Activated naive CD4-positive, alpha-beta T cell treated with anti-CD3 and anti-CD28 coated beads, Interleukin-2, amount 10 ng/mL, durations not matched to agents 7 days and 5 days (primary cell): ENCODE results near the gene TMSB10.
"Not testable (repeated sequence)": the region's sequence is repeated elsewhere in the genome, so short reads cannot be mapped to it uniquely, and the experiment has no call there.

Source experiments
- CTCF ChIA-PET: fragments of 350-600 bp; sonication (Branson Sonifier 250); formaldehyde crosslinking; loops from one replicate; lab custom pipeline; 2021; ENCODE audit warnings: antibody characterized with exemption; lab: Charles Lee
- DNase-seq: peaks from one replicate; pipeline ENCODE4 v3.0.0-alpha.2; 2020
- H3K27ac Mint-ChIP-seq: one replicate; pipeline ENCODE4 v1.8.0; 2021; ENCODE audit warnings: mild to moderate bottlenecking, moderate library complexity, mixed read lengths
- H3K27me3 Mint-ChIP-seq: one replicate; pipeline ENCODE4 v1.8.0; 2021; ENCODE audit warnings: mild to moderate bottlenecking, mixed read lengths
- H3K36me3 Mint-ChIP-seq: one replicate; pipeline ENCODE4 v1.8.0; 2021; ENCODE audit warnings: mixed read lengths
- H3K4me1 Mint-ChIP-seq: one replicate; pipeline ENCODE4 v1.8.0; 2021; ENCODE audit warnings: mixed read lengths
- H3K4me3 Mint-ChIP-seq: one replicate; pipeline ENCODE4 v1.8.0; 2021; ENCODE audit warnings: mild to moderate bottlenecking, moderate library complexity, mixed read lengths
- H3K9me3 Mint-ChIP-seq: one replicate; pipeline ENCODE4 v1.8.0; 2021; ENCODE audit warnings: mixed read lengths

TMSB10 gene

DNA sequence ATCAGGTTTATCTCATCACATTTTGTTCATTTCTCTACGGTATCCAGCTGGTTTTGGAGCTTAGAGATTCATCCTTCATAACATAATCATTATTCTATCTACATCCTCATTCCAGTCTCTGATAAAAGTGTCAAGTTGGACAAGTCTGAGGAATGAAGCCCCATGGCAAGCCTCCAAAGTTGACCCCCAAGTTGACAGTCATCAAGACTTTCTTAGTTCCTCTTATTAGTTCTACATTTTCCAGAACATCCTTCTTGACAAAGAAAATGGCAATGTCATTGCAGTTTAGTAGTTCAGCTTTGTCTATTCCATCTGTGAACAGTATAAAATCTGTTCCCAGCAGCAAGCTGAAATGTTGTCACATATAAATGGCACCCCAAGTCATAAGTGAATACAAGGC, 4.5 kb upstream of the TMSB10 start:
- Mint-ChIP-seq H3K36me3 (peaks cover 10% of the 10 kb centered on the region), H3K27ac (no peak overlapping the region), H3K4me3 (no peak overlapping the region), H3K9me3 (peaks cover 5% of the 10 kb centered on the region), H3K4me1 (peaks cover 73% of the 10 kb centered on the region), H3K27me3 (peaks cover under 1% of the 10 kb centered on the region)
- CTCF ChIA-PET = interaction anchor here (0.8 to 1.7 kb wide), 2 partner anchors 14 to 25 kb away, joined by 3 to 7 read pairs; no protein-coding TSS in a partner anchor
- DNase-seq = no peak

DNA sequence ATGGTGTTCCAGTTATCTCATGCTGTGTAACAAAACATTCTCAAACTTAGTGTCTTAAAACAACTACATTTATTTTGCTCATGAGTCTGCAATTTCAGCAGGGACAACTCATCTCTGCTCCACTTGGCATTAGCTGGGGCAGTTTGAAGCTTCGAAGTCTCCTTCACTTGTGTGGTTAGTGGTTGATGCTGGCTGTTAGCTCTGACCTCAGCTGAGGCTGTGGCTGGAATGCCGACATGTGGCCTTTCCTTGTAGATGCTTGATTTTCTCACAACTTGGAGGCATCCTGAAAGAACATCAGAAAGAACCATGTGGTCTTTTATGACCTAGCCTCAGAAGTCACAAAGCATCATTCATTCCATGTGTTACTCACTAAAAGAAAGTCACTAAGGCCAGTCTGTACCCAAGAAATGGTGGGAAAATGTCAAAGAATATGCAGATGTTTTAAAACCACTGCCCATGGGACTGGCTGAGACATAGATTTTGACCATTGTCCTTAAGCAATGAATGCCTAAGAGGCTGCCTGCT, 3.8 kb upstream of the TMSB10 start:
- H3K9me3 Mint-ChIP-seq = peaks cover 5% of the 10 kb centered on the region
- DNase-seq = peak; percentile 2
- CTCF ChIA-PET = interaction anchor here (1.7 kb wide), 1 partner anchor 24 kb away, joined by 7 read pairs; no protein-coding TSS in a partner anchor
- no peak overlapping the region for H3K4me3 Mint-ChIP-seq
- no peak overlapping the region for H3K27ac Mint-ChIP-seq
- peaks cover 66% of the 10 kb centered on the region for H3K4me1 Mint-ChIP-seq
- peaks cover 17% of the 10 kb centered on the region for H3K36me3 Mint-ChIP-seq
- H3K27me3 Mint-ChIP-seq = peaks cover 5% of the 10 kb centered on the region

DNA sequence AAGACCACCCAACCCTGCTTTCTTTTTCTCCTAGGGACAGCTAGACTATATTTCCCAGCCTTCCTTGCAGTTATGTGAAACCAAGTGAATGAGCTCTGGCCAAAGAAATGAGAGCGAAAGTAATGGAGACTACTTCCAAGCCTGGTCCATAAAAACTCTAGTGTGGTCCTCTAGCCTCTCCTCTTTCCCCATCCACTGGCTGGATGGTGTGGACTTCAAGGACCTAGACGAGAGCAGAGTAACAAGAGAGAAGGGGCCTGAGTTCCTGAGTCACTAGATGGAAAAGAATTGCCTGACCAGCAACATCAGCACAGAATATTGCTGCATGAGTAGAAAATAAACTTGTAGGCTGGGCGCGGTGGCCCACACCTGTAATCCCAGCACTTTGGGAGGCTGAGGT, 2.9 kb upstream of the TMSB10 start:
- H3K4me1 Mint-ChIP-seq = peaks cover 66% of the 10 kb centered on the region
- DNase-seq = no peak
- CTCF ChIA-PET = interaction anchor here (1.2 to 1.7 kb wide), 2 partner anchors 23 to 24 kb away, joined by 4 to 7 read pairs; no protein-coding TSS in a partner anchor
- H3K4me3 Mint-ChIP-seq = no peak overlapping the region
- peaks cover 5% of the 10 kb centered on the region for H3K27me3 Mint-ChIP-seq
- peaks cover 5% of the 10 kb centered on the region for H3K9me3 Mint-ChIP-seq
- H3K36me3 Mint-ChIP-seq = peaks cover 25% of the 10 kb centered on the region
- H3K27ac Mint-ChIP-seq = no peak overlapping the region

DNA sequence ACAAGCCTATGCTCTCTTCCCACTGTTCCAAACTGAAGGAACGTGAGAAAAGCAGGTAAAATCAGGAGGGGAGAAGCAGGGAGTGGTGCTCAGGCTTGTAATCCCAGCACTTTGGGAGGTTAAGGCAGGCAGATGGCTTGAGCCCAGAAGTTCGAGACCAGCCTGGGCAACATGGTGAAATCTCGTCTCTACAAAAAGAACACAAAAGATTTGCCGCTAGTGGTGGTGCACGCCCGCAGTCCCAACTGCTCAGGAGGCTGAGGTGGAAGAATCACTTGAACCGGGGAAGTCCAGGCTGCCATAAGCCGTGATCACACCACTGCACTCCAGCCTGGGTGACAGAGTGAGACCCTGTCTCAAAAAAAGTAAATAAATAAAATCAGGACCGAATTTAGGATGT, 1.3 kb upstream of the TMSB10 start:
- H3K4me1 Mint-ChIP-seq = peaks cover 66% of the 10 kb centered on the region
- H3K4me3 Mint-ChIP-seq = peak overlapping the region; percentile 84
- H3K9me3 Mint-ChIP-seq = peaks cover 7% of the 10 kb centered on the region
- peaks cover 32% of the 10 kb centered on the region for H3K36me3 Mint-ChIP-seq
- peak overlapping the region; percentile 94 for H3K27ac Mint-ChIP-seq
- CTCF ChIA-PET = interaction anchor here (1.3 to 3.4 kb wide), 3 partner anchors 16 to 21 kb away, joined by 5 to 19 read pairs (median 7); no protein-coding TSS in a partner anchor
- peaks cover 5% of the 10 kb centered on the region for H3K27me3 Mint-ChIP-seq
- peak; percentile 22 for DNase-seq

DNA sequence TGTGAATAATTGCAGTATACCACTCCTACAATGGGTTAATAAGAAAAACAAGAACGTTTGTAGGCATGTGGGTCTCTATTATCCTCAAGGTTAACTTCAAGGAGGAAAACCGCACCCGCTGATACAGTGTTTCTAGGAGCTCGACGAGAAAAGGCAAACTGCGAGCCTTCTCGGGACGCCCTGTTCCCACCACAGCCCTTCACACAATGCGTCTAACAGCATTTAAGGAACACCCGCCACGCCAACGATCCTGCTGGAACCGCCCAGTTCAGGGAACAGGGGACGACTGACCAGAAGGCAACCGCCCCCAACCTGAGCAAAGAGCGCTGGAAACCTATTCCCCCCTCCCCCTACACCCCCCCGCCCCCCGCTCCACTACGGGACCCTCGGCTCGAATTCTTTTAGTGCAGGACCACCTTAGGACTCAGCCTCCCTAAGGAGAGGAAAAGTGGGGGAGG, 710 bp upstream of the TMSB10 start:
- CTCF ChIA-PET = interaction anchor here (1.3 to 3.4 kb wide), 3 partner anchors 15 to 22 kb away, joined by 5 to 19 read pairs (median 7); no protein-coding TSS in a partner anchor
- peak overlapping the region; percentile 84 for H3K4me3 Mint-ChIP-seq
- peak overlapping the region; percentile 94 for H3K27ac Mint-ChIP-seq
- peaks cover 5% of the 10 kb centered on the region for H3K27me3 Mint-ChIP-seq
- peak; percentile 65 for DNase-seq
- peaks cover 13% of the 10 kb centered on the region for H3K9me3 Mint-ChIP-seq
- peaks cover 66% of the 10 kb centered on the region for H3K4me1 Mint-ChIP-seq
- peaks cover 38% of the 10 kb centered on the region for H3K36me3 Mint-ChIP-seq

DNA sequence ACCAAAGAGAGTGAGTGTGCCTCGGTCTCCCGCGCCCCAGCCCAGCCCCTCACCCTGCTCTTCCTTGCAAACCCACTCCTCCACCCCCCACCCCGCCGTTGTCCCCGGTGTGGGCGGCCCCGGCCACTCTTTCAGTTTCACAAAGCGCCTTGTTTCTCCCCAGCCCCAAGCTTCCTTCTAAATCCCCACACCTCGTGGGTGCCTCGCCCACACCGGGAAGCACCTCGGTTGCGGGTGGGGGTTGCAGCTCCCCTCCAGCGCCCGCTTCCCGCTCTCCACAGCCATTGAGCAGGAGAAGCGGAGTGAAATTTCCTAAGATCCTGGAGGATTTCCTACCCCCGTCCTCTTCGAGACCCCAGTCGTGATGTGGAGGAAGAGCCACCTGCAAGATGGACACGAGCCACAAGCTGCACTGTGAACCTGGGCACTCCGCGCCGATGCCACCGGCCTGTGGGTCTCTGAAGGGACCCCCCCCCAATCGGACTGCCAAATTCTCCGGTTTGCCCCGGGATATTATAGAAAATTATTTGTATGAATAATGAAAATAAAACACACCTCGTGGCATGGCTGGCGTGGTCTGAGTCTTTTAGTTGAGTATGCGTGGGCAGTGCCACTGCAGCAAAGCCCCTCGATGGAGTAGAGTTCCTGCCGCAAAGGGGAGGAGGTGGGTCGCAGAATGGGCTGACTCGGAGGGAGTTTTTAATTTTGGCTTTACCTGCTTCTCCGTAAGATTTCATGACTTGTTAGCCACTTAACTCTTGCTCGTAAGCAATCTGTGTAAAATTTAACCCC, 848 bp downstream of the TMSB10 start:
- DNase-seq = peak; percentile 83
- Mint-ChIP-seq H3K27me3 (peaks cover 5% of the 10 kb centered on the region), H3K9me3 (peaks cover 20% of the 10 kb centered on the region), H3K4me1 (peaks cover 63% of the 10 kb centered on the region), H3K36me3 (peaks cover 43% of the 10 kb centered on the region), H3K27ac (peak overlapping the region; percentile 97), H3K4me3 (peak overlapping the region; percentile 94)
- CTCF ChIA-PET = interaction anchor here (0.7 to 3.6 kb wide), 9 partner anchors 8 to 111 kb away, joined by 3 to 60 read pairs (median 5); partner anchors contain the start of gene TRABD2A

DNA sequence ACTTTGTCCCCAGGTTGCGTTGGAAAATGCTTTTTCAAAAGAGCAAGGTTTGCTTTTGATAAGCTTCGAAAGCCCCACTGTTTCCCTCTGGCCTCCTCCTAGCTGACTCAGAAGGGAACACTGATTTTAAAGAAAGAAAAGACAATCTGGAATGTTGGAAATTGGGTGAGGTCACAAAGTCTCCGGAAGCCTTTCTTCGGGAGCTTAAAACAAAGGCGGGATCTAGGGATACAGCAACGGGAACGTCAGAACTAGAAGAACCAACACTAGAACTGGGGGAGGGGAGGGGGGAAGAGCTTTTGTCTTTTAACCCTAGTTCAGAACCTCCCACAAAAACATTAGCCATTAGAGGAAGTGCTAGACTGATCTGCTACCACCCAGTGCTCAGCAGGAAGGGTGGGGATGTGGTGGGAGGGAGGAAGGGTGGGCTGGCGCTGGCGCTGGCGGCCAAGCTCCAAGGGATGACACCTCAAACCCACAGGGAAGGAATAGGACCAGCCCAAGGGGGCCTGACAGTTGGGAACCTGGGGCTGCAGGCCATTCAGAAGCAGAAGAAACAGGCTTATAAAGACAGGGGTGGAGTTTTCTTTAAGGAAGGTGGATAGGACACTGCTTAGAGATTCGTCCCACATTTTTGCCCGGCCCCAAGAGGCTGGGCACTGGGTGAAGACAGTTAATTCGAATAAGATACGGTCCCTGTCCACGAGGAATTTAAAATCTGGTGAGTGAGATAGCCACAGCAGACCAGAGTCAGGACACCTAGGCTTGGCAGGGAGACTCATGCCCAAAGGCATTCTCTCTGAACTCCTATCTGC, 1.7 kb downstream of the TMSB10 start:
- Mint-ChIP-seq H3K4me3 (peak overlapping the region; percentile 94), H3K27me3 (peaks cover 5% of the 10 kb centered on the region), H3K27ac (peak overlapping the region; percentile 97), H3K9me3 (peaks cover 18% of the 10 kb centered on the region), H3K4me1 (peaks cover 66% of the 10 kb centered on the region), H3K36me3 (peaks cover 40% of the 10 kb centered on the region)
- CTCF ChIA-PET = interaction anchor here (0.7 to 3.6 kb wide), 9 partner anchors 9 to 110 kb away, joined by 3 to 60 read pairs (median 5); partner anchors contain the start of gene TRABD2A
- DNase-seq = peak; percentile 83

DNA sequence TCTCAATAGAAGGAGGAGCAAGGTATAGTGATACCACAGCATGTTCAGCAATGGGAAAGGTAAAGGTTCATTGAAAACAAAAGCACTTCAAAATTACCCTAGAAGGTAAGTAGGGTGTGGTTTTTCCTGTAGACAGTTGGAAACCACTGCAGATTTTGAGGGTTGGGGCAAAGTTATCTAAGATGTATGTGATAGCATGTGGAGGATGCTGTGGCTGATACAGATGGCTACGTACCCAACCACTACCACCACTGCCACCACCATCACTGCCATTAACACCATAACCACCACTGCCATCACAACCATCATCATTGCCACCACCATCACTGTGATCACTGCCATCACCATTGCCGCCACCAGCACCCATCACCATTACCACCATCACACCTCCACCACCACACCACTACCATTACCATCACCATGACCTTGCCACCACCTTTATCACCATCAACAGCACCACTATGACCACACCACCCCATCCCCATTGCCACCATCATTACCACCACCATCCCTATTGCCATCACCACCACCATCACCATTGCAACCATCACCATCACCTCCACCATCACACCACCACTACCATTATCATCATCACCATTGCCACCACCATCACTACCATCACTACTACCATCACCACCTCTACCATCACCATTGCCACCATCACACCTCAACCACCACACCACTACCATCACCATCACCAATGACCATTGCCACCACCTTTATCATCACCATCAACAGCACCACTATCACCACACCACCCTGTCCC, 3.7 kb downstream of the TMSB10 start:
- H3K4me3 Mint-ChIP-seq = peak overlapping the region; percentile 94
- H3K27me3 Mint-ChIP-seq = peaks cover 5% of the 10 kb centered on the region
- CTCF ChIA-PET = interaction anchor here (1.0 to 3.6 kb wide), 2 partner anchors 17 to 34 kb away, joined by 3 to 60 read pairs; no protein-coding TSS in a partner anchor
- H3K27ac Mint-ChIP-seq = peak overlapping the region; percentile 97
- peaks cover 16% of the 10 kb centered on the region for H3K9me3 Mint-ChIP-seq
- DNase-seq = peak; percentile 74
- H3K36me3 Mint-ChIP-seq = peaks cover 37% of the 10 kb centered on the region
- H3K4me1 Mint-ChIP-seq = peaks cover 52% of the 10 kb centered on the region

DNA sequence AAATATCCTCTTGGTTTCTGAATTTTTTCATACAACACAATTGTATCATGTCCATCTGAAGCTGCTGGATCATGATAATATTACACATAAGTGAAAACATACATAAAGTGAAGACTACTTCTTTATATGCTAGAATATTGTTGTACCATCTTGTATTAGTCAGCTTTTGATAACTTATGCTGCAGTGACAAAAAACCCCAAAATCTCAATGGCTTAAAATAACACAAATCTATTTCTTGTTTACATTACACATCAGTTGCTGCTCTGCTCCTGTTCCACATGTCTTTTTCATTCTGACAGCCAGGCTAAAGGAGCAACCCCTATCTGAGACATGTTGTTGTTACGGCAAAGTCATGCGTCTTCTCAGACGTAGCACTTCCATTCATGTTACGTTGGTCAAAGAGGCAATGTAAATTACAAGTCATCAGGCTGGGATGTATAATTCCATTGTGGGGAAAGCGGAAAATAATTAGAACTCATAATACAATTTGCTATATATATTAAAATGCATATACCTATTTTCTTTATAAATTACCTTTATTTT, 5.8 kb downstream of the TMSB10 start:
- peaks cover 49% of the 10 kb centered on the region for H3K4me1 Mint-ChIP-seq
- peaks cover 2% of the 10 kb centered on the region for H3K27me3 Mint-ChIP-seq
- H3K36me3 Mint-ChIP-seq = peaks cover 33% of the 10 kb centered on the region
- no peak for DNase-seq
- no peak overlapping the region for H3K27ac Mint-ChIP-seq
- H3K9me3 Mint-ChIP-seq = peaks cover 16% of the 10 kb centered on the region
- H3K4me3 Mint-ChIP-seq = no peak overlapping the region
- CTCF ChIA-PET = interaction anchor here (1.8 kb wide), 1 partner anchor 15 kb away, joined by 7 read pairs; no protein-coding TSS in a partner anchor

DNA sequence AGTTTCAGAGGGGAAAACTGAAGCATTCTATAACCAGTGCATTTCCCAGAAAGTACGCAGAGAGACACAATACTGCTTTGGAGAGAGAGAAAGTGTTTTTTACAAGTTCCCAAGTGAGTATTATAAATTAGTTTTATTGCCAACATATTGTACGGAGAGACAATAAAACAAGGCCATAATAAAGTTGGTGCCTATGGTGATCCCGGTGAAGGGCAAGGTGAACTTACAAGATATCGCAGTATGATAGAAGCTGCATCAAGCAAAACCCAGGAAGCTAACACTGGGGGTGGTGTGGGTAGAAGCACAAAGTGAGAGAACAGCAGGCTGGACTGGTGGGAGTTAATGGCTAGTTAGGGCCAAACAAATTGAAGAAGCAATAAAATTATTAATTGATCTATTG, 7.5 kb downstream of the TMSB10 start:
- Mint-ChIP-seq H3K36me3 (peaks cover 16% of the 10 kb centered on the region), H3K4me1 (peaks cover 50% of the 10 kb centered on the region), H3K27me3 (no peaks in the 10 kb centered on the region), H3K4me3 (no peak overlapping the region), H3K27ac (no peak overlapping the region), H3K9me3 (peaks cover 19% of the 10 kb centered on the region)
- DNase-seq = no peak
- CTCF ChIA-PET = interaction anchor here (1.9 kb wide), 1 partner anchor 13 kb away, joined by 7 read pairs; no protein-coding TSS in a partner anchor

DNA sequence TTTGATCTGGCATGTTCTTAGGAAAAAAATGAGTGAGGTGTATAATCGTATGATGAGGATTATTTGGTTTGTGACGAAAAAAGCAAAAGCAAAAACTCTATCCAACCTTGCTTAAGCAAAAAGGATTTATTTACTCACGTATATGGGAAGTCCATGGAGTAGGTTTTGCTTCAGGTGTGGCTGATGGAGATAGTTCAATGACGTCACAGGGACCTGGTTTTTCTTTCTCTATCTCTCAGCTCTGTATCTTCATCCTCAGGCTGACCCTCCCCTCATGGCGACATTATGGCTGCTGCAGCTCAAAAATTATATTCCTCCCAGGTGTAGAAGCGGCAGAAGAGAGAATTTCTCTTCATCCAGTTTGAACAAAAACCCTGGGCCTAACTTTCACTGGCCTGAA, 8.9 kb downstream of the TMSB10 start:
- peaks cover 17% of the 10 kb centered on the region for H3K9me3 Mint-ChIP-seq
- H3K27me3 Mint-ChIP-seq = no peaks in the 10 kb centered on the region
- no peak overlapping the region for H3K27ac Mint-ChIP-seq
- H3K4me3 Mint-ChIP-seq = no peak overlapping the region
- H3K4me1 Mint-ChIP-seq = peaks cover 50% of the 10 kb centered on the region
- CTCF ChIA-PET = interaction anchor here (0.7 kb wide), 1 partner anchor 12 kb away, joined by 3 read pairs; no protein-coding TSS in a partner anchor
- peaks cover 8% of the 10 kb centered on the region for H3K36me3 Mint-ChIP-seq
- no peak for DNase-seq

DNA sequence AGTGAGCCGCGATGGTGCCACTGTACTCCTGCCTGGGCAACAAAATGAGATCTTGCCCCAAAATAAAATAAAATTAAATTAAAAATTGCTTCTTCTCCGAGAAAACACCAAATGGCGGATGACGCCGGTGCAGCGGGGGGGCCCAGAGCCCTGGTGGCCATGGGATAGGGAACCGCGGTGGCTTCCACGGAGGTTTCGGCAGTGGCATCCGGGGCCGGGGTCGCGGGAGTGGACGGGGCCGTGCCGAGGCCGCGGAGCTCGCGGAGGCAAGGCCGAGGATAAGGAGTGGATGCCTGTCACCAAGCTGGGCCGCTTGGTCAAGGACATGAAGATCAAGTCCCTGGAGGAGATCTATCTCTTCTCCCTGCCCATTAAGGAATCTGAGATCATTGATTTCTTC, 10.2 kb downstream of the TMSB10 start:
- DNase-seq, H3K9me3 Mint-ChIP-seq, H3K27ac Mint-ChIP-seq, H3K36me3 Mint-ChIP-seq, CTCF ChIA-PET, H3K27me3 Mint-ChIP-seq, H3K4me3 Mint-ChIP-seq: not testable (repeated sequence)
- H3K4me1 Mint-ChIP-seq = peaks cover 53% of the 10 kb centered on the region

DNA sequence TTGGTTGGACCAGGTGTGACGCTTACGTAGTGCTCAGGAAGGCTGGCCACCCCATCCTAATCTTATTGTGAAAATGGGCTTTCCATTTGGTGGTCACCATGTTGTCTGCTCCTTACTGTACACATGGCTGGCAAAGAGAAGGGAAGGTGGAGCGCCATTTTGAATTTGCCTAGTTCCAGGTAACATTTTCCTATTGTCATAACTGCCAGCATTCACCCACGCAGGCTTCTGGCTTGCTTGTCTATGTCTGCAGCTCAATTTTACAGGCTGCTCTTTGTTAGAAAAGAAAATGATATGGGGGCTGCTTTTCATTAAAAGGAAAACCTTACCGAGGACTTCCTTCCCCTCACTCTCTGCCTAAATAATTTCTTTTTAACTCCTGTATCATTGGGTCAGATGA, 12.4 kb downstream of the TMSB10 start:
- not testable (repeated sequence) for H3K36me3 Mint-ChIP-seq, H3K4me3 Mint-ChIP-seq, DNase-seq, H3K27me3 Mint-ChIP-seq, H3K9me3 Mint-ChIP-seq, H3K27ac Mint-ChIP-seq
- CTCF ChIA-PET = interaction anchor here (1.8 to 2.6 kb wide), 2 partner anchors 8 to 11 kb away, joined by 9 to 12 read pairs; no protein-coding TSS in a partner anchor
- H3K4me1 Mint-ChIP-seq = peaks cover 53% of the 10 kb centered on the region
